PC-9 (cell line): ENCODE data around the gene PLCD3.

Experiments used
- CTCF ChIP-seq: fragments of 200-600 bp; sonication (generic); conservative IDR thresholded peaks from 2 replicates; pipeline ENCODE4 v1.6.1; 2017; ENCODE audit warnings: mixed run types, antibody characterized with exemption, mild to moderate bottlenecking, moderate library complexity
- EZH2 ChIP-seq: fragments of 200-600 bp; sonication (generic); IDR thresholded peaks from 2 replicates; pipeline ENCODE4 v1.8.0; 2017; ENCODE audit warnings: antibody characterized with exemption, low read depth

GRCh38 chr17:45067637-45068036 is 64.7 kb downstream of the PLCD3 start:
- TF ChIP-seq CTCF = no peak
- no peak for TF ChIP-seq EZH2
